Measurements from ENCODE around the gene RAD9A.
"Not testable (repeated sequence)": the region's sequence is repeated elsewhere in the genome, so short reads cannot be mapped to it uniquely, and the experiment has no call there.

RAD9A gene

GRCh38 chr11:67397536-67397935 is 5.8 kb downstream of the RAD9A start:
- DNase-seq = no peak

- no peak for DNase-seq
Observed at GRCh38 chr11:67397986-67398660, 6.3 kb downstream of the RAD9A start.

- no peak for DNase-seq
Observed at GRCh38 chr11:67398661-67399563, 7.1 kb downstream of the RAD9A start.

GRCh38 chr11:67400251-67400941 is 8.6 kb downstream of the RAD9A start:
- DNase-seq = no peak

GRCh38 chr11:67400942-67401494 is 9.2 kb downstream of the RAD9A start:
- DNase-seq = no peak

- DNase-seq = peak; percentile 87
Observed at GRCh38 chr11:67401495-67402191, 9.9 kb downstream of the RAD9A start, which contains the start of gene PPP1CA. Gene PPP1CA (minus strand): TSS chr11:67401858. CDS start chr11:67401782, 76 bp downstream.

DNA sequence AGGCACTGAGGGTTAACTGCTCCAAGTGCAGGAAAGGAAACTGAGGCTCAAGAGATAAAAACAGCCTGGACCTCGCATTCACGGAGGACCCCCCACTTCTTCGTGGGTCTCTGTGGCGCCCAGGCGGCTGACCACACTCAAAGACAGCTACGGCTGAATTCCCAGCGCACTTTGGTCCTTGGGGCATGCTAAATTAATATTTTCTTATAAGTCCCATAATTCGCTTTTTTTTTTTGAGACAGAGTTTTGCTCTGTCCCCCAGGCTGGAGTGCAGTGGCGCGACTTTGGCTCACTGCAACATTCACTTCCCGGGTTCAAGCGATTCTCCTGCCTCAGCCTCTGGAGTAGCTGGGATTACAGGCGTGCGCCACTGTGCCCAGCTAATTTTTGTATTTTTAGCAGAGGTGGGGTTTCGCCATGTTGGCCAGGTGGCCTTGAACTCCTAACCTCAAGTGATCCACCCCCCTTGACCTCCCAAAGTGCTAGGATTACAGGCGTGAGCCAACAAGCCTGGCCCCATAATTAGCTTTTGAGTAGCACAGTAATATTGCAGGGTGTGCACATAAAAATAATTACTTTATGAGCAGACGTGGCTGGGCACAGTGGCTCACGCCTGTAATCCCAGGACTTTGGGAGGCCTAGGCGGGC is 10.5 kb downstream of the RAD9A start:
- DNase-seq = not testable (repeated sequence)

DNA sequence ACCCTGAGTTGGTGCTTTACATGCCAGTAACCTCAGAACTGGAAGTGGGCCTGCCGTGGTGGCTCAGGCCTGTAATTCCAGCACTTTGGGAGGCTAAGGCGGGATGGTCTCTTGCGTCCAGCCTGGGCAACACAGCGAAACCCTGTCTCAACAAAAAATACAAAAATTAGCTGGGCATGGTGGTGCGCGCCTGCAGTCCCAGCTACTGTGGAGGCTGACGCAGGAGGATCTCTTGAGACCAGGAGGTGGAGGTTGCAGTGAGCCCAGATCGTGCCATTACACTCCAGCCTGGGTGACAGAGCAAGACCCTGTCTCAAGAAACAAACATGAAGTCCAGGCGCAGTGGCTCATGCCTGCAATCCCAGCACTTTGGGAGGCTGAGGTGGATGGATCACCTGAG is 11.3 kb downstream of the RAD9A start:
- not testable (repeated sequence) for DNase-seq

DNA sequence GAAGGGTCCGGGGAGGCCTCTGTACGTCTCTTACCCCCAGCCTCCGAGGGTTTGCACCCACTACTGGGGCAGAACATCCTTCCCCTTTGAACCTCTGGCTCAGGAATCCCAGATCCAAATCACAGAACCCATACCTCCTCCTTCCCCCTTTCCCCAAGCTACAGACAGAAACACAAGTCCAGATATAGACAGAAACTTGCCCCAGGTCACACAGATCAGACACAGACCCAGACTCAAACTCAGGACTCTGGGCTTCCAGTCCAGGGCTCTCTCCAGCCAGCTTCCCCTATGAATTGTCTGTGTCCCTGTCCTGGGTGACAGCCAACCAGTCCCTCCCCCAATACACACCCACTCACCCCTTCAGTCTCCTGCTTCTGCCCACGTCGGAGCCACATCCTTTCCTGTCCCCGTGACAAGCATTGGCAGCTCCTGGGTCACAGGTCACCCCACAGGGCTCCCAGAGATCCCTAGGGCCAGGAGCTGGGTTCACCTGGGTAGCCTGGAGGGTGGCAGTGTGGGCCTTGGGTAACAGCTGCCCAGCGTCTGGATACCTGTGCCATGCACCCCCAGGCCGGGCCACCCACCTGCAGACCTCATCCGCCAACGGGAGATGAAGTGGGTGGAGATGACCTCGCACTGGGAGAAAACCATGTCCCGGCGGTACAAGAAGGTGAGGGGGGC is 12.9 kb downstream of the RAD9A start:
- DNase-seq = no peak

- no peak for DNase-seq
Observed at GRCh38 chr11:67405196-67405567, 13.4 kb downstream of the RAD9A start.

DNA sequence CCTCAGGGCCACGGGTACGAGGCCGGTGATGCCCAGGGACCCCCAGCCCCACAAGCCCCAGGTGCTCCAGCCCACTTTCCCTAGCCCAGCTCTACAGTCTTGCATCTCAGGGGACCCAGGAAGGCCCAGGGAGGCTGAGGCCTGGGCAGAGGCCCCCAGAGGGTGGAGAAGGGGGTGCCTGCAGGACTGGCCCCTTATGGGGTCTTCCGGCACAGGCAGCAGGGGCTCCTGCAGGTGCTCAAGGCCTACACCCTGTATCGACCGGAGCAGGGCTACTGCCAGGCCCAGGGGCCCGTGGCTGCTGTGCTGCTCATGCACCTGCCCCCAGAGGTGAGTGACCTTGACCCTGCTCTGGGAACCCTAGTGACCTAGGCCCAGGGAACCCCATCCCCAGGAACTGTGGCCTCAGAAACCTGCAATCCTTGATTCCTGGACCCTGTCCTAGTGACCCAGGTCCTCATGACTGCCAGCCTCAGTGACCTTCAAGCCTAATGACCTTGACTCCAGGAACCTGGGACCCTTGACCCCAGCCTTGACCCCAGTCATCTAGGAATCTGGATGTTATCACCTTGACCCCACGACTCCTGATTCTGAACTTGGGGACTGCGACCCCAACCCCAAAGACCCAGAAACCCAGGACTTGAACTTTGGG is 14.0 kb downstream of the RAD9A start:
- no peak for DNase-seq

GRCh38 chr11:67406420-67406968 is 14.7 kb downstream of the RAD9A start:
- no peak for DNase-seq

DNA sequence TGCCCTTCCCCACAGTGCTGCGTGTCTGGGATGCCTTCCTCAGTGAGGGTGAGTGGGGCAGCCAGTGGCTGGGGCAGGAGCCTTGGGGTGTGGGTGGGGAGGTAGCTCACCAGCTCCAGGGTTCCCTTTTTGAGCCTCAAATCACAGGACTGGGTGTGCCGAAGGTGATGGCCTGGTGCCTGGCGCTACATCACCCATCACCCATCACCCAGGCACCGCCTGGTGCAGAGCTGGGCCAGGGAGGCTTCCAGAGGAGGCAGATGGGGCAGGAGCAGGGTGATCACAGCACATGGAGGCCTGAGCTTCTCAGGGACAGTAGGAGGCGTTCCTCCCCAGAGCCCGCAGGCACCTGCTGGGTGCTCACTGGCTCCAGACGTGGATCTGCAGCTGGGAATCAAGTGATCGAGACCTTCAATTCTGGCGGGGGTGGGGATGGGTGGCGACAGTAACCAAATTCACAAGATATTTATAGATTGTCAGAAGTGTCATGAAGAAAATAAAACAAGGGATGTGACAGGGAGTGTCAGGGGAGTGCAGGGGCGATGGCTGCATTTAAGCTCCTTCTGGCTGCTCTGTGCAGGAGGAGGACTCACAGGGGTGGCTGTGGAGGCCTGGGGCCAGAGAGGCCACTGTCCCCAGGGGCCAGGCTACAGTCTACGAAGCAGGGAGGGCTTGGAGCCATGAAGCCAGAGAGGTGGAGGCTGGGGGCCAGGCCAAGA is 15.3 kb downstream of the RAD9A start:
- no peak for DNase-seq

- DNase-seq = no peak
Observed at GRCh38 chr11:67407688-67408163, 15.9 kb downstream of the RAD9A start.

DNA sequence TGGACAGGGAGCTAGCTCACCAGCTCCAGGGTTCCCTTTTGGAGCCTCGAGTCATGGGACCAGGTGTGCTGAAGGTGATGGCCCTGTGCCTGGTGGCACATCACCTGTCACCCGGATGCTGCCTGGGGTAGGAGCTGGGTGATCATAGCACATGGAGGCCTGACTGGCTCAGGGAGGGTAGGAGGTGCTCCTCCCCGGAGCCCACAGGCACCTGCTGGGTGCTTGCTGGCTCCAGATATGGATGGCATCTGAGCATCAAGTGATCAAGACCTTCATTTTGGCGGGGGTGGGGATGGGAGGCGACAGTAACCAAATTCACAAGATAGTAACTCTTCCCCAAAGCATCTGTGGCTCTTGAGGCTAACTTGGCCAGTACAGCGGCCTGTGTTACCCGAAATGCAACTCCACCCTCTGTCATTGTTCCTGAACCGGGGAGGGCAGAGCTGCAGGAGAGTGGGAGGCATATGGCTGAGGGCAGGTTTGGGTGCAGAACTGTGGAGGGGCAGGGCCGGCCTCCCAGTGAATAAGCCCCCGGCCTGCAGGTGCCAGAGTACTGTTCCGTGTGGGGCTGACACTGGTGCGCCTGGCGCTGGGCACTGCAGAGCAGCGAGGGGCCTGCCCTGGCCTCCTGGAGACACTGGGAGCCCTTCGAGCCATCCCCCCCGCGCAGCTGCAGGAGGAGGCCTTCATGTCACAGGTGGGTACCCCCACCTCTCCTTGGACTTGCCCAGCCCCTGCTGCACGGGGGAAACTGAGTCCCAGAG is 16.8 kb downstream of the RAD9A start:
- DNase-seq = no peak

- no peak for DNase-seq
Observed at GRCh38 chr11:67409261-67409666, 17.5 kb downstream of the RAD9A start.

DNA sequence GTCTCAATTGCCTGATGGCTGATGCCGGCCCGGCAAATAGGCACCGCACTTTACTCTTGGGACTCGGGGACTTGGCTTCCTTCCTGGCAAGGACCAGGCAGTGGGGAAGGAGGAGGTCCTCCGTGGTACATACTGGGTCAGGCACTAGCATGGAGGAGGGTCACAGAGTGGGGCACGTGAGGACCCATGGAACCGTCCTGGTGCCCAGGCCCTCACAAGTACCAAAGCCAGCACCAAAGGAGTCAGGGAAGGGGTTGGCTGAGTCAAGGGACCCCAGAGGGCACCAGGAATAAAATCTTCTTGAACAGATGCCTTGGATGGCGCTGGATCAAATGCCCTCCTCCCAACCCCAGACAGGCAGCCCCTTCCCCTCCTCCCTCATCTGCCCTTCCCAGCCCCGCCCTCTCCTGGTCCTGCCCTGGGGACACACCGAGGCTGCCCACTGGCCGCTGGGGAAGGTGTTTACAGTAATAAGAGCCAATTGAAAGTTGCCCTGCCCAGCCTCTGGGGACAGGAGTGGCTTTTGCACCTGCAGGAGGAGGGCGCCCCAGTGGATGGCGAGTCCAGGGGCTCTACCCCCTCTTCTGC is 18.1 kb downstream of the RAD9A start:
- DNase-seq = no peak

GRCh38 chr11:67410369-67410831 is 18.6 kb downstream of the RAD9A start:
- DNase-seq = no peak

All from fibroblast of skin of back (primary cell).